ENCODE data around the gene TOM1. TPM values are rescaled to one million over a fixed set of nuclear protein-coding genes. Genes with fewer than 3 reads are reported as not detected.

TOM1 gene
- total and polyA plus RNA-seq, 10 of the 15 experiments (the other 5 are each of a cell fraction or from before 2014, with no cell fraction given): 2.2 to 64.6 (median 40.3) TPM

GRCh38 chr22:35299673-35300499 is at the start of gene TOM1 (continued):
- TF ChIP-seq NKRF (conservative IDR thresholded peaks at IDR 0.05) (peak; percentile 95), ZNF687 (IDR thresholded peaks at IDR 0.05) (peak; percentile 70), BCLAF1 (IDR thresholded peaks at IDR 0.05) (no peak), SIX5 (IDR thresholded peaks at IDR 0.05; ENCODE audit: low read depth, low read length, severe bottlenecking) (no peak), MTA2 (IDR thresholded peaks at IDR 0.05; ENCODE audit: low read depth) (0 out of 2 replicates have a peak, but pooled peaks have one; percentile 35), KLF5 (IDR thresholded peaks at IDR 0.05; ENCODE audit: partially characterized antibody) (peak; percentile 87), SMAD5 (IDR thresholded peaks at IDR 0.05; ENCODE audit: low read depth) (no peak), USF2 (IDR thresholded peaks at IDR 0.05; ENCODE audit: borderline replicate concordance, low read depth, low read length) (peak; percentile 95), SMAD1 (IDR thresholded peaks at IDR 0.05; ENCODE audit: low read depth, partially characterized antibody) (no peak), POLR2AphosphoS2 (IDR thresholded peaks at IDR 0.05; ENCODE audit: low read depth, low read length) (peak; percentile 88), KAT2A (conservative IDR thresholded peaks at IDR 0.05; ENCODE audit: control insufficient read depth, low read depth, low read length) (no peak), FOS (IDR thresholded peaks at IDR 0.05; ENCODE audit: borderline replicate concordance, extremely low read depth, insufficient read length) (peak; percentile 99), GABPA (IDR thresholded peaks at IDR 0.05; ENCODE audit: low read depth) (peak; percentile 78), TBL1XR1 (IDR thresholded peaks at IDR 0.05; ENCODE audit: low read depth, low read length) (peak; percentile 32; the same call in 1 of the 2 replicates), IRF3 (IDR thresholded peaks at IDR 0.05) (peak; percentile 97), PBX3 (IDR thresholded peaks at IDR 0.05; ENCODE audit: insufficient replicate concordance, low read depth, low read length) (peak; percentile 97)

Data from GM12878 (cell line).